A549 (cell line): ENCODE results near the gene FUT7. TPM values are rescaled to one million over a fixed set of nuclear protein-coding genes. Genes with fewer than 3 reads are reported as not detected.

Experiments
- ATAC-seq, 2 experiments: fragments of 200-7000 bp in 1 of 2; fragments of >200 bp in 1 of 2; cut with Nextera tagmentation in 1 of 2; cut with Tn5 transposase in 1 of 2; 3 replicates each; pipeline versions ENCODE4 v1.8.0 to v1.9.1; 2018 to 2020; ENCODE audit warnings: mild to moderate bottlenecking in 1 of 2, moderate library complexity in 1 of 2
- CTCF ChIA-PET: fragments of 300-600 bp; sonication (Branson Sonifier 250); formaldehyde crosslinking; extraction: SDS; loops from one replicate; lab custom pipeline; 2021; ENCODE audit warnings: antibody characterized with exemption, inconsistent platforms; lab: Yijun Ruan, JAX
- POLR2A ChIA-PET: fragments of 350-600 bp; formaldehyde crosslinking; extraction: SDS; loops from one replicate; lab custom pipeline; 2021; ENCODE audit warnings: antibody characterized with exemption, inconsistent platforms; lab: Yijun Ruan, JAX
- DNase-seq, 2 experiments: peaks; one replicate each; pipeline versions ENCODE4 v3.0.0 to v3.0.0-alpha.2; 2011 to 2016; ENCODE audit warnings: low read depth in 1 of 2, low spot score in 1 of 2
- FAIRE-seq: peaks from 2 replicates; lab custom pipeline; 2011; peaks lifted over from hg19 to GRCh38; lab: Jason Lieb, UNC
- H3K27ac ChIP-seq, 2 experiments: fragments of >200 bp; sonication (Bioruptor Twin); formaldehyde crosslinking; 3 replicates each; pipeline ENCODE4 v1.5.1; 2016 to 2017
- H3K4me1 ChIP-seq: fragments of >200 bp; sonication (Bioruptor Twin); formaldehyde crosslinking; 3 replicates; pipeline ENCODE4 v1.6.1; 2016
- H3K4me2 ChIP-seq: fragments of >200 bp; sonication (Bioruptor Twin); formaldehyde crosslinking; 3 replicates; pipeline ENCODE4 v1.6.1; 2016
- H3K4me3 ChIP-seq: fragments of >200 bp; sonication (Bioruptor Twin); formaldehyde crosslinking; 3 replicates; pipeline ENCODE4 v1.5.1; 2016
- H3K9me3 ChIP-seq: fragments of >200 bp; sonication (Bioruptor Twin); formaldehyde crosslinking; 3 replicates; pipeline ENCODE4 v1.6.1; 2016
- CBX2 ChIP-seq: fragments of 200-600 bp; sonication (generic); IDR thresholded peaks from 2 replicates; pipeline ENCODE4 v1.6.1; 2016; ENCODE audit warnings: low read depth, mild to moderate bottlenecking, borderline replicate concordance
- CBX8 ChIP-seq: fragments of 200-600 bp; sonication (generic); IDR thresholded peaks from 2 replicates; pipeline ENCODE4 v1.6.1; 2016
- CHD2 ChIP-seq: fragments of 150-350 bp; IDR thresholded peaks from 2 replicates; pipeline ENCODE4 v1.6.1; 2014; ENCODE audit warnings: low read length; ENCODE audit not compliant: partially characterized antibody
- CHD4 ChIP-seq: fragments of 200-600 bp; sonication (generic); IDR thresholded peaks from 2 replicates; pipeline ENCODE4 v1.6.1; 2016; ENCODE audit warnings: antibody characterized with exemption, mild to moderate bottlenecking, borderline replicate concordance
- EHF ChIP-seq: fragments of 250-450 bp; sonication (Bioruptor Pico); IDR thresholded peaks from 2 replicates; pipeline ENCODE4 v1.5.0; 2020; ENCODE audit warnings: mild to moderate bottlenecking
- HDAC2 ChIP-seq: fragments of 200-600 bp; sonication (generic); IDR thresholded peaks from 2 replicates; pipeline ENCODE4 v1.6.1; 2016
- HOXB13 ChIP-seq: fragments of 250-450 bp; sonication (Bioruptor Pico); IDR thresholded peaks from 2 replicates; pipeline ENCODE4 v1.5.0; 2020; ENCODE audit warnings: low read depth, mild to moderate bottlenecking, moderate library complexity
- RCOR1 ChIP-seq: fragments of 150-350 bp; IDR thresholded peaks from 2 replicates; pipeline ENCODE4 v1.6.1; 2014; ENCODE audit warnings: antibody characterized with exemption, low read length, low read depth
- ZC3H11A ChIP-seq: fragments of 450-650 bp; IDR thresholded peaks from 2 replicates; pipeline ENCODE4 v1.6.1; 2014; ENCODE audit warnings: antibody characterized with exemption, mild to moderate bottlenecking
- WGBS: methylation state at CpG from one replicate; pipeline ENCODE4 v1.1.6; 2017; ENCODE audit errors: missing lambda C conversion rate; 5-methylcytosine and 5-hydroxymethylcytosine counted together
- polyA plus RNA-seq, 4 experiments: library from polyadenylated mRNA; depleted of rRNA in 3 of 4; stranded (reverse); fragments of >200 nt; fragmentation: RNase III in 1 of 4; extraction: RNeasy Plus Mini Kit Qiagen cat#74134 plus additional on column Dnase treatment in 1 of 4; gene quantifications; 2 replicates in 3 of 4; 3 replicates in 1 of 4; pipeline ENCODE4 v1.2.3, GENCODE V29; 2011 to 2017
- TF ChIP-seq, protein P1 (sequence below): IDR thresholded peaks from 2 replicates; pipeline ENCODE4 v1.6.1; 2012
- TF ChIP-seq, protein P2 (sequence below): fragments of 200-600 bp; sonication (generic); IDR thresholded peaks from 2 replicates; pipeline ENCODE4 v1.6.1; 2016; ENCODE audit warnings: antibody characterized with exemption, mild to moderate bottlenecking, moderate library complexity

FUT7 gene
- polyA plus RNA-seq, 2 of the 4 experiments (the other 2 are of a cell fraction), result not detected

DNA sequence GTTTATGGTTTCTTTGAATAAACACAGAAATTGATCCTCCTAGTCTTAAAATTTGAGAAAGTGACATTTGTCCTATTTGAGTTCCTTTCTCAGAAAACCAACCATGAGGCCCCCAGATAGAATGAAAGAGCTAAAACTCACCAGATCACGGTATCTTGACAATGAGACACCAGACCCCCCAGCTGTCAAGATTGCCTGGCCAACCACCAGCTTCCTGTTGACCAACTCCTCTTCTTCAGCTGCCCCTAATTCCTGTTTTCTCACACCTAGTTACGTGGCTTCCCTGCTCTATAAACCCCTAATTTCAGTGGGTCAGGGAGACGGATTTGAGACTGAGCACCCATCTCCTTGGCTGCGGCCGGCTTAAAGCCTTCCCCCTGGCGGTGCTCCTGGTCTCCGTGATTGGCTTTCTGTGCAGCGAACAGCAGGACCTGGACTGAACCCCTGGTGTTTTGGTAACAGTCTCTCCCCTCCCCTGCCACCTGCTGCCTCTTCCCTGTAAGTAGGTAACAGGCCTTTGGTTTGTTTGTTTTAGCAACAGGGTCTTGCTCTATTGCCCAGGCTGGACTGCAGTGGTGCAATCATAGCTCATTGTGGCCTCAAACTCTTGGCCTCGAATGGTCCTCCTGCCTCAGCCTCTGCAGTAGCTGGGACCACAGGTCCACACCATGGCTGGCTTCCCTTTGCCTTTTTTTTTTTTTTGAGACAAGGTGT is 26.8 kb upstream of the FUT7 start:
- ATAC-seq (no peak), DNase-seq (no peak), FAIRE-seq (no peak)
- peaks cover 48% of the 10 kb centered on the region for H3K4me1 ChIP-seq
- POLR2A ChIA-PET, result interaction anchor here (0.6 to 1.3 kb wide), 2 partner anchors 12 to 121 kb away, joined by 3 to 8 read pairs; partner anchors contain the start of gene SAPCD2
- peak overlapping the region in 1 of 2 experiments; percentile 79; a peak in 1 of 6 replicates for H3K27ac ChIP-seq
- peak overlapping the region; percentile 62; the same call in 1 of the 3 replicates for H3K4me2 ChIP-seq
- TF ChIP-seq, protein P1, sequence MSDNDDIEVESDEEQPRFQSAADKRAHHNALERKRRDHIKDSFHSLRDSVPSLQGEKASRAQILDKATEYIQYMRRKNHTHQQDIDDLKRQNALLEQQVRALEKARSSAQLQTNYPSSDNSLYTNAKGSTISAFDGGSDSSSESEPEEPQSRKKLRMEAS, result no peak
- TF ChIP-seq CBX8, result no peak
- TF ChIP-seq HOXB13 (CRISPR knock-in tag), result no peak
- TF ChIP-seq RCOR1, result no peak
- no peak for TF ChIP-seq ZC3H11A
- CTCF ChIA-PET, result interaction anchor here (1.2 to 19.2 kb wide), 7 partner anchors 5 to 178 kb away, joined by 3 to 656 read pairs (median 12); partner anchors contain the start of genes ENTPD2, NPDC1 and SAPCD2
- no peak overlapping the region for H3K4me3 ChIP-seq
- no peaks in the 10 kb centered on the region for H3K9me3 ChIP-seq
- WGBS, result 90% methylated on average over 7 of the region's 9 CpGs

DNA sequence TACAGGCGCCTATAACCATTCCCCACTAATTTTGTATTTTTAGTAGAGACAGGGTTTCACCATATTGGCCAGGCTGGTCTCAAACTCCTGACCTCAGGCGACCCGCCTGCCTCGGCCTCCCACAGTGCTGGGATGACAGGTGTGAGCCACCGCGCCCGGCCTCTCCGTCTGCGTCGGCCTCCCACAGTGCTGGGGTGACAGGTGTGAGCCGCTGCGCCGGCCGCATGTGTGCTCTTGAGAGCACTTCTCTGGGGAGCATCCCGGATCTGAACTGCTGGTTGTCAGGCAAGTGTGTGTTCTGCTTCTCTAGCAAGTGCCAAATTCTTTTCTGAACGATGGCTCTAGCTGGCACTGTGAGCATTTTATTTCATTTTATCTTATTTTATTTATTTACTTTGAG is 25.7 kb upstream of the FUT7 start:
- peaks cover 56% of the 10 kb centered on the region for H3K4me1 ChIP-seq
- WGBS, result 54% methylated on average over 16 of the region's 16 CpGs
- no peaks in the 10 kb centered on the region for H3K9me3 ChIP-seq
- DNase-seq (no peak), FAIRE-seq (no peak), ATAC-seq (no peak)
- ChIA-PET POLR2A (no interaction called here), CTCF (interaction anchor here (1.2 to 19.2 kb wide), 6 partner anchors 4 to 179 kb away, joined by 3 to 656 read pairs (median 10); partner anchors contain the start of genes ENTPD2, NPDC1 and SAPCD2)
- peak overlapping the region; percentile 62 for H3K4me2 ChIP-seq
- TF ChIP-seq CBX2, result no peak
- TF ChIP-seq EHF (CRISPR knock-in tag), result no peak
- TF ChIP-seq CHD4, result no peak
- TF ChIP-seq, protein P2, sequence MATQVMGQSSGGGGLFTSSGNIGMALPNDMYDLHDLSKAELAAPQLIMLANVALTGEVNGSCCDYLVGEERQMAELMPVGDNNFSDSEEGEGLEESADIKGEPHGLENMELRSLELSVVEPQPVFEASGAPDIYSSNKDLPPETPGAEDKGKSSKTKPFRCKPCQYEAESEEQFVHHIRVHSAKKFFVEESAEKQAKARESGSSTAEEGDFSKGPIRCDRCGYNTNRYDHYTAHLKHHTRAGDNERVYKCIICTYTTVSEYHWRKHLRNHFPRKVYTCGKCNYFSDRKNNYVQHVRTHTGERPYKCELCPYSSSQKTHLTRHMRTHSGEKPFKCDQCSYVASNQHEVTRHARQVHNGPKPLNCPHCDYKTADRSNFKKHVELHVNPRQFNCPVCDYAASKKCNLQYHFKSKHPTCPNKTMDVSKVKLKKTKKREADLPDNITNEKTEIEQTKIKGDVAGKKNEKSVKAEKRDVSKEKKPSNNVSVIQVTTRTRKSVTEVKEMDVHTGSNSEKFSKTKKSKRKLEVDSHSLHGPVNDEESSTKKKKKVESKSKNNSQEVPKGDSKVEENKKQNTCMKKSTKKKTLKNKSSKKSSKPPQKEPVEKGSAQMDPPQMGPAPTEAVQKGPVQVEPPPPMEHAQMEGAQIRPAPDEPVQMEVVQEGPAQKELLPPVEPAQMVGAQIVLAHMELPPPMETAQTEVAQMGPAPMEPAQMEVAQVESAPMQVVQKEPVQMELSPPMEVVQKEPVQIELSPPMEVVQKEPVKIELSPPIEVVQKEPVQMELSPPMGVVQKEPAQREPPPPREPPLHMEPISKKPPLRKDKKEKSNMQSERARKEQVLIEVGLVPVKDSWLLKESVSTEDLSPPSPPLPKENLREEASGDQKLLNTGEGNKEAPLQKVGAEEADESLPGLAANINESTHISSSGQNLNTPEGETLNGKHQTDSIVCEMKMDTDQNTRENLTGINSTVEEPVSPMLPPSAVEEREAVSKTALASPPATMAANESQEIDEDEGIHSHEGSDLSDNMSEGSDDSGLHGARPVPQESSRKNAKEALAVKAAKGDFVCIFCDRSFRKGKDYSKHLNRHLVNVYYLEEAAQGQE, result no peak
- no peak for TF ChIP-seq HDAC2
- peak overlapping the region; percentile 17 to 79; a peak in 3 of 6 replicates for H3K27ac ChIP-seq
- H3K4me3 ChIP-seq, result no peak overlapping the region

DNA sequence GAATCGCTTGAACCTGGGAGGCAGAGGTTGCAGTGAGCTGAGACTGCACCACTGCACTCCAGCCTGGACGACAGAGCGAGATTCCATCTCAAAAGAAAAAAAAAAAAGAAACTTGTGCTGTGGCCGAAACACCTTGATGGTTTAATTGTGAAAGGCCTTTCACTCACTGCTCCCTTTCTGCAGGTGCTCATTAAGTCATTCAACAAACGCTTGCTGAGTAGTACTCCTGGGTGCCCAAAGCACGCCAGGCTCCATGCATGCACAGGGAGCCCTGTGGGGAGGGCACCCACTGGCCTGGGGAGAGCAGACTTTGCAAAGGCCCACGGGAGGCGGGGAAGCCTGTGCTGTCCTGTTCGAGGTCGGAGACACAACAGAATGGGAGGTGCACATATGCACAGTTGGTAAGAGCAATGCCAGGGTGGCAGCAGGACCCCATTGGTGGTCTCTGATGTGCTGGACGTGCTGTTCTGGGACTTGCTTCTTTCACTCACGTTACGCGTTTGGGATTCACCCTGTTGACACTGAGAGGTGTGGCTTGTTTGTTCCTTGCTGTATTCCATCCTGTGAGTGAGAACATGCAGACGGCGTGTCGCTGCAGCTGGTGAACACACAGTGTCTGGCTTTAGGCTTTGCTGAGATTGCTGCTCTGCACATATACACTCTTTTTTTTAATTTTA is 25.0 kb upstream of the FUT7 start:
- no peak overlapping the region for H3K4me3 ChIP-seq
- FAIRE-seq, result no peak
- peaks cover 56% of the 10 kb centered on the region for H3K4me1 ChIP-seq
- TF ChIP-seq CHD2 (no peak), HDAC2 (no peak)
- TF ChIP-seq, protein P1, result 0 out of 2 replicates have a peak, but pooled peaks have one; percentile 31
- H3K27ac ChIP-seq, result peak overlapping the region; percentile 17 to 79; a peak in 3 of 6 replicates
- peak in 1 of 2 experiments; percentile 57 for DNase-seq
- ChIA-PET CTCF (interaction anchor here (0.6 to 19.2 kb wide), 8 partner anchors 3 to 269 kb away, joined by 3 to 656 read pairs (median 12); partner anchors contain the start of genes ABCA2, ENTPD2, NPDC1 and SAPCD2), POLR2A (interaction anchor here (0.7 kb wide), 1 partner anchor 160 kb away, joined by 6 read pairs; no protein-coding TSS in a partner anchor)
- no peaks in the 10 kb centered on the region for H3K9me3 ChIP-seq
- WGBS, result 42% methylated on average over 17 of the region's 17 CpGs
- peak in 1 of 2 experiments; percentile 8; a peak in 1 of 6 replicates for ATAC-seq
- H3K4me2 ChIP-seq, result peak overlapping the region; percentile 62
